Hepatic stellate cell (primary cell): ENCODE measurements around the gene CD300LD.
"Not testable (repeated sequence)": the region's sequence is repeated elsewhere in the genome, so short reads cannot be mapped to it uniquely, and the experiment has no call there.

Experiments
- DNase-seq: peaks from one replicate; pipeline ENCODE4 v3.0.0; 2011; ENCODE audit warnings: low spot score

The CD300LD gene

GRCh38 chr17:74606050-74606449, 14.0 kb upstream of the CD300LD start:
- DNase-seq: no peak

- peak; percentile 43 for DNase-seq
These were observed 13.3 kb upstream of the CD300LD start for GRCh38 chr17:74605361-74605760.

GRCh38 chr17:74604761-74605160, 12.7 kb upstream of the CD300LD start:
- DNase-seq: no peak

- DNase-seq: no peak
These were observed 12.1 kb upstream of the CD300LD start for GRCh38 chr17:74604200-74604599.

GRCh38 chr17:74603746-74604145, 11.7 kb upstream of the CD300LD start:
- DNase-seq: no peak

- no peak for DNase-seq
These were observed 11.1 kb upstream of the CD300LD start for GRCh38 chr17:74603037-74603635.

- peak; percentile 35 for DNase-seq
These were observed 10.0 kb upstream of the CD300LD start for GRCh38 chr17:74601944-74602572.

- DNase-seq: no peak
These were observed 7.4 kb upstream of the CD300LD start for GRCh38 chr17:74599448-74599939.

- no peak for DNase-seq
These were observed 6.9 kb upstream of the CD300LD start for GRCh38 chr17:74599023-74599399.

GRCh38 chr17:74598346-74599022, 6.4 kb upstream of the CD300LD start:
- DNase-seq: no peak

GRCh38 chr17:74597069-74597790, 5.1 kb upstream of the CD300LD start:
- no peak for DNase-seq

GRCh38 chr17:74595037-74595750, 3.1 kb upstream of the CD300LD start:
- DNase-seq: no peak

GRCh38 chr17:74591503-74591902, 580 bp downstream of the CD300LD start:
- DNase-seq: no peak

- DNase-seq: no peak
These were observed 6.4 kb downstream of the CD300LD start for GRCh38 chr17:74585711-74586110.

GRCh38 chr17:74584292-74585060, 7.6 kb downstream of the CD300LD start:
- no peak for DNase-seq

- DNase-seq: no peak
These were observed 9.4 kb downstream of the CD300LD start for GRCh38 chr17:74582633-74583032.

GRCh38 chr17:74579900-74580299, 12.2 kb downstream of the CD300LD start:
- no peak for DNase-seq

GRCh38 chr17:74578979-74579378, 13.1 kb downstream of the CD300LD start:
- no peak for DNase-seq

- no peak for DNase-seq
These were observed 17.5 kb downstream of the CD300LD start for GRCh38 chr17:74574489-74575142.

- not testable (repeated sequence) for DNase-seq
These were observed 18.4 kb downstream of the CD300LD start for GRCh38 chr17:74573635-74574034.

- no peak for DNase-seq
These were observed 18.9 kb downstream of the CD300LD start for GRCh38 chr17:74573169-74573568.
